Lung (tissue), 12 donors: ENCODE results near the gene TPM2. TPM values are rescaled to one million over a fixed set of nuclear protein-coding genes. Genes with fewer than 3 reads are reported as not detected.

Source experiments
- ATAC-seq: fragments of 200-7000 bp; cut with Tn5 transposase; one replicate; pipeline ENCODE4 v1.9.1; 2020; ENCODE audit warnings: moderate number of reproducible peaks; ENCODE audit not compliant: insufficient read depth, low FRiP score
- DNase-seq, 3 donors: peaks; one replicate each; pipeline ENCODE4 v3.0.0-alpha.2; 2013 to 2017
- H3K27ac ChIP-seq, 2 donors: one replicate each; pipeline ENCODE4 v1.5.1; 2013; ENCODE audit warnings: mild to moderate bottlenecking in 2 of 2, moderate library complexity in 2 of 2, control low read depth in 1 of 2, inconsistent platforms in 1 of 2, low read depth in 1 of 2, low read length in 1 of 2
- H3K27me3 ChIP-seq, 3 donors: one replicate each; pipeline ENCODE4 v1.5.1; 2013; ENCODE audit warnings: low read length in 2 of 3; ENCODE audit not compliant: control insufficient read depth in 3 of 3, insufficient read depth in 3 of 3
- H3K36me3 ChIP-seq, 4 donors: one replicate each; pipeline ENCODE4 v1.5.1; 2013; ENCODE audit warnings: low read length in 4 of 4, mild to moderate bottlenecking in 1 of 4, moderate library complexity in 1 of 4; ENCODE audit not compliant: control insufficient read depth in 4 of 4, insufficient read depth in 4 of 4
- H3K4me1 ChIP-seq, 5 donors: one replicate each; pipeline ENCODE4 v1.5.1; 2013; ENCODE audit warnings: low read length in 5 of 5, mild to moderate bottlenecking in 2 of 5, moderate library complexity in 1 of 5; ENCODE audit not compliant: control insufficient read depth in 5 of 5, insufficient read depth in 5 of 5
- H3K4me3 ChIP-seq: one replicate; pipeline ENCODE4 v1.5.1; 2013; ENCODE audit warnings: mild to moderate bottlenecking, control low read depth, moderate library complexity
- H3K9ac ChIP-seq, 2 donors: one replicate each; pipeline ENCODE4 v1.5.1; 2013; ENCODE audit warnings: low read length in 2 of 2, control low read depth in 1 of 2; ENCODE audit not compliant: insufficient read depth in 1 of 2
- H3K9me3 ChIP-seq, 4 donors: one replicate each; pipeline ENCODE4 v1.5.1; 2013; ENCODE audit warnings: low read length in 3 of 4, mild to moderate bottlenecking in 1 of 4, moderate library complexity in 1 of 4; ENCODE audit not compliant: control insufficient read depth in 4 of 4, insufficient read depth in 3 of 4
- WGBS, 2 donors: extraction: QIAGEN DNeasy Blood & Tissue Kit; methylation state at CpG; one replicate each; pipeline ENCODE4 v1.1.7; 2013; 5-methylcytosine and 5-hydroxymethylcytosine counted together
- polyA plus RNA-seq, 2 donors: library from polyadenylated mRNA; stranded (reverse); fragments of 200-250 nt; gene quantifications; one replicate each; pipeline ENCODE4 v1.2.1, GENCODE V29; 2013
- total RNA-seq, 2 donors: library from RNA; depleted of rRNA in 1 of 2; stranded (reverse); fragments of >200 nt in 1 of 2; gene quantifications; one replicate each; pipeline ENCODE4 v1.2.1, GENCODE V29; 2014 to 2021
- TF ChIP-seq, protein P1 (sequence below): IDR thresholded peaks from 2 replicates; pipeline ENCODE4 v1.5.1; 2012; ENCODE audit warnings: mild to moderate bottlenecking; ENCODE audit errors: control extremely low read depth, extremely low read depth
- donor health status: control.
- donor health status: control.
- donor health status: Bipolar disorder and iron deficiency.
- donor health status: healthy.
- donor health status: DM: yes; HTN: yes; CAD: no.

The TPM2 gene
- total and polyA plus RNA-seq, 4 donors = 96.0 to 494 (median 209) TPM

DNA sequence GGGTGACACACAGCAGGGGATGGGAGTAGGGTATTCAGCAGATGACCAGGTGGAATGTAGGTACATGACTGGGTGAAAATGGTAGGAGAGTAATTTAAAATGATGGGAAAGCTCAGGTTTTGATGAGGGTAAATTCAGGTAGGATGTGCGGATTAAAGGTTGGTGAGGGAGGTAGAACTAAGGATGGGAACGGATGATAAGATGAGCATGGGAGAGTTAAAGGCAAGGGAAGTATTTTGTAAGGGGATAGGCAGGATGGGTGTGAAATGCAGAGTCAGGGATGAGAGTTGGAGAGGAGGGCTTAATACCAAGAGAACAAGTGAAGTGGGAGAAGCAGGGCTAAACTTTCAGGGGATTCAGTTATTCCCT, 40.7 kb upstream of the TPM2 start:
- Histone ChIP-seq H3K27me3 (no peaks in the 10 kb centered on the region), H3K9ac (peak overlapping the region in 1 of 2 donors; percentile 88), H3K4me1 (peaks cover 14 to 68% (median 26%) of the 10 kb centered on the region in 5 donors), H3K27ac (peak overlapping the region; percentile 72 to 95), H3K4me3 (peak overlapping the region; percentile 74), H3K36me3 (peaks cover 4 to 18% (median 12%) of the 10 kb centered on the region in 4 donors), H3K9me3 (no peaks in the 10 kb centered on the region)
- ATAC-seq (no peak), DNase-seq (no peak)
- TF ChIP-seq, protein P1, sequence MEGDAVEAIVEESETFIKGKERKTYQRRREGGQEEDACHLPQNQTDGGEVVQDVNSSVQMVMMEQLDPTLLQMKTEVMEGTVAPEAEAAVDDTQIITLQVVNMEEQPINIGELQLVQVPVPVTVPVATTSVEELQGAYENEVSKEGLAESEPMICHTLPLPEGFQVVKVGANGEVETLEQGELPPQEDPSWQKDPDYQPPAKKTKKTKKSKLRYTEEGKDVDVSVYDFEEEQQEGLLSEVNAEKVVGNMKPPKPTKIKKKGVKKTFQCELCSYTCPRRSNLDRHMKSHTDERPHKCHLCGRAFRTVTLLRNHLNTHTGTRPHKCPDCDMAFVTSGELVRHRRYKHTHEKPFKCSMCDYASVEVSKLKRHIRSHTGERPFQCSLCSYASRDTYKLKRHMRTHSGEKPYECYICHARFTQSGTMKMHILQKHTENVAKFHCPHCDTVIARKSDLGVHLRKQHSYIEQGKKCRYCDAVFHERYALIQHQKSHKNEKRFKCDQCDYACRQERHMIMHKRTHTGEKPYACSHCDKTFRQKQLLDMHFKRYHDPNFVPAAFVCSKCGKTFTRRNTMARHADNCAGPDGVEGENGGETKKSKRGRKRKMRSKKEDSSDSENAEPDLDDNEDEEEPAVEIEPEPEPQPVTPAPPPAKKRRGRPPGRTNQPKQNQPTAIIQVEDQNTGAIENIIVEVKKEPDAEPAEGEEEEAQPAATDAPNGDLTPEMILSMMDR = no peak
- WGBS, 2 donors = 65 to 67% methylated on average over 2 of the region's 2 CpGs

DNA sequence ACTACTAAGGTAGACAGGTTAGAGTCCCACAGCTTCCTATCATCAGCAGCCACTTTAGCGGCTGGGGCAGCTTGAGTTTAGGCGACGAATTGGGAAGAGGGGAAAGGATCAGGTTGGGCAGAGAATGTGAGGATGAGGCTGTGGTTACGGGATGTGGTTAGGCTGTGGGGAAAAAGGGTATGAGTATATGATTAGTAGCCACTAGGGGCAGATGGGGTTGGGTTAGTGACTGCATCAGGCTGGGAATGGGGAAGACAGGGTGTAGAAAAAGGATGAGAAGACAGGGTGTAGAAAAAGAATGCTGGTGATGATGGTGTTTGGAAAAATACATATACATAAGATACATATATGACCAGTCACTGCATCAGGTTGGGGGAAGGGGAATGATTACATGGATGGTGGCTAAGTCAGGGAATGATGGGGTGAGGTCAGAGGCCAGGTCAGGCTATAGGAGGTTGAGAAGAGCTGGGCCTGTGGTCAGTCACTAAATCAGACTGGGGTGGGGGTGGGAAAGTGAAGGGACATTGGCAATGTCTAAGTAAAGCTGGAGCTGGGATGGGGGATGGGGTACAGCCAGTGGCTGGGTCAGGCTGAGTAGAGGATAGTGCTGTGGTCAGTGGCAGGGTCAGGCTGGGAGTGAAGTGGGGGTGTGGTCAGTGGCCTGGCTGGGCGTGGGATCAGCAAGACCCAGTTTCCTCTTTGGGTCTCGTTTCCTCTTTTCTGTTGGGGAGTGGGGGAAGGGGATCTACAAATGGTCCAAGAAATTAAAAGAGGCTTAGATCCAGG, 40.2 kb upstream of the TPM2 start:
- WGBS, 2 donors = 10 to 18% methylated on average over 6 of the region's 6 CpGs

GRCh38 chr9:35729101-35729500, 39.4 kb upstream of the TPM2 start:
- Histone ChIP-seq H3K9ac (peak overlapping the region in 1 of 2 donors; percentile 73), H3K27ac (peak overlapping the region; percentile 50 to 62), H3K36me3 (peaks cover 14 to 25% (median 18%) of the 10 kb centered on the region in 4 donors), H3K4me3 (peak overlapping the region; percentile 1), H3K9me3 (no peaks in the 10 kb centered on the region), H3K27me3 (no peaks in the 10 kb centered on the region), H3K4me1 (peaks cover 14 to 67% (median 26%) of the 10 kb centered on the region in 5 donors)
- 51 to 53% methylated on average over 3 of the region's 3 CpGs for WGBS, 2 donors
- peak in 2 of 3 donors; percentile 18 for DNase-seq
- ATAC-seq = no peak
- TF ChIP-seq, protein P1 = no peak

More for the DNA sequence above, 40.2 kb upstream of the TPM2 start:
- DNase-seq (peak; percentile 44 to 75 (median 66)), ATAC-seq (no peak)
- Histone ChIP-seq H3K9me3 (no peaks in the 10 kb centered on the region), H3K9ac (peak overlapping the region in 1 of 2 donors; percentile 88), H3K4me3 (peak overlapping the region; percentile 74), H3K4me1 (peaks cover 14 to 68% (median 26%) of the 10 kb centered on the region in 5 donors), H3K36me3 (peaks cover 7 to 19% (median 12%) of the 10 kb centered on the region in 4 donors), H3K27ac (peak overlapping the region; percentile 76 to 95), H3K27me3 (no peaks in the 10 kb centered on the region)
- TF ChIP-seq, protein P1 = no peak
